GM08714 (cell line): ENCODE results near the gene CDKL1.

ENCODE experiments used
- H3K4me3 ChIP-seq: fragments of 200-500 bp; sonication (Bioruptor generic); 2 replicates; pipeline ENCODE4 v1.5.1; 2014; ENCODE audit warnings: mild to moderate bottlenecking, low read length, inconsistent platforms
- ZNF274 ChIP-seq: IDR thresholded peaks from 2 replicates; pipeline ENCODE4 v1.6.1; 2012; ENCODE audit warnings: mild to moderate bottlenecking, low read depth, low read length

CDKL1 gene

DNA sequence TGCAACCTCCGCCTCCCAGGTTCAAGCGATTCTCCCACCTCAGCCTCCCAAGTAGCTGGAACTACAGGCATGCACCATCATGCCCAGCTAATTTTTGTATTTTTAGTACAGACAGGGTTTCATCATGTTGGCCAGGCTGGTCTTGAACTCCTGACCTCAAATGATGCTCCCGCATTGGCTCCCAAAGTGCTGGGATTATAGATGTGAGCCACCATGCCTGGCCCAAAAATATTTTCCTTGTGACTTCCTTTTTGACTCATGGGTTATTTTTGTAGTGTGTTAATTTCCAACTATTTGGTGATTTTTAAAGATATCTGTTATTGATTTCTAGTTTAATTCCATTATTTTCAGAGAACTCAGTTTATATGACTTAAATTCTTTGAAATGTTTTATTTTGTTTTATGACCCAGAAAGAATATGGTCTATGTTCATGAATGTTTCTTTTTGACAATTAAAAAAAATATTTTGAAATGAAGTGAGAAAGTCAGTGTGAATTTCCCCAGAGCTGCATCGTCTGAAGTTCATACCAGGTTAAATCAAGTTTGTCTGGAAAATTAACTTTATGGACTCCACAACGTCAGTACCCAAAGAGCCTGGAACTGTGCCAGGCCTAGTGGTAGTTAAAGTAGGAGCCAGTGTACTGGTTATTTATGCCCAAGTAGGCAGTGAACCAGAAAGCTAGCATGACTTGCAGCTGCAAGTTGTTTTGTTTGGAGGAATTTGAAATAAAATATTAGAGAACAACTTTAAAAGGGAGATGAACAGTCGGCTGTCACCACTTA lies 2.8 kb upstream of the CDKL1 start:
- no peak for TF ChIP-seq ZNF274

DNA sequence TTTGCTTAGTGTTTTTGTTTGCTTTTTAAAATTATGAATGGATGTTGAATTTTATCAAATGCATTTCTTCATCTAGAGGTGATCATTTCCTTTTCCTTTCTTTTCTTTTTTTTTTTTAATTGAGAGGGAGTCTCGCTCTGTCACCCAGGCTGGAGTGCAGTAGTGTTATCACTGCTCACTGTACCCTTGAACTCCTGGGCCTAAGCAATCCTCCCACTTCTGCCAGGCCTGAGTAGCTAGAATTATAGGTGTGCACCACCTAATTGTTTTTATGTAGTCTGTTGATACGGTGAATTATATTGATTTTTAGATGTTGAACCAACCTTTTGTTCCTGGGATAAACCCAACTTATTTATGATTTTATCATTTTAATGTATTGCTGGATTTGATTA lies 1.5 kb upstream of the CDKL1 start:
- no peak overlapping the region for H3K4me3 ChIP-seq

More for the DNA sequence above, 2.8 kb upstream of the CDKL1 start:
- no peak overlapping the region for H3K4me3 ChIP-seq

GRCh38 chr14:50397390-50398188 lies 908 bp upstream of the CDKL1 start:
- peak overlapping the region; percentile 75; the same call in 1 of the 2 replicates for H3K4me3 ChIP-seq
- TF ChIP-seq ZNF274 = no peak

More for the DNA sequence above, 1.5 kb upstream of the CDKL1 start:
- TF ChIP-seq ZNF274 = no peak

DNA sequence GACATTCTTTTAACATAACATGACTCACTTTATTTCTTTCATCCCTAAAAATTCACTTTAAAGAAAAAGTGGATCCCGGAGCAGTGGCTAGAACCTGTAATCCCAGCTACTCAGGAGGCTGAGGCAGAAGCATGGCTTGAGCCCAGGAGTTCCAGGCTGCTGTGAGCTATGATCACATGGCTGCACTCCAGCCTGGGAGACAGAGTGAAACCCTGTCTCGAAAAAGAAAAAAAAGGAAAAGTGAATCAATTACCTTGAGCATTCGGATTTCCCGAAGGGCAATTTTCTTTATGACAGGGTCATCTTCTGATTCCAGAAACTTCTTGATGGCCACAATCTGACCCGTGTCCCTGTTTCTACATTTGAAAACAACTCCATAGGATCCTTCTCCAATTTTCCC lies 1.2 kb downstream of the CDKL1 start:
- peak overlapping the region; percentile 75; the same call in 1 of the 2 replicates for H3K4me3 ChIP-seq
- no peak for TF ChIP-seq ZNF274

GRCh38 chr14:50394713-50395112 lies 2.0 kb downstream of the CDKL1 start:
- no peak for TF ChIP-seq ZNF274
- no peak overlapping the region for H3K4me3 ChIP-seq

DNA sequence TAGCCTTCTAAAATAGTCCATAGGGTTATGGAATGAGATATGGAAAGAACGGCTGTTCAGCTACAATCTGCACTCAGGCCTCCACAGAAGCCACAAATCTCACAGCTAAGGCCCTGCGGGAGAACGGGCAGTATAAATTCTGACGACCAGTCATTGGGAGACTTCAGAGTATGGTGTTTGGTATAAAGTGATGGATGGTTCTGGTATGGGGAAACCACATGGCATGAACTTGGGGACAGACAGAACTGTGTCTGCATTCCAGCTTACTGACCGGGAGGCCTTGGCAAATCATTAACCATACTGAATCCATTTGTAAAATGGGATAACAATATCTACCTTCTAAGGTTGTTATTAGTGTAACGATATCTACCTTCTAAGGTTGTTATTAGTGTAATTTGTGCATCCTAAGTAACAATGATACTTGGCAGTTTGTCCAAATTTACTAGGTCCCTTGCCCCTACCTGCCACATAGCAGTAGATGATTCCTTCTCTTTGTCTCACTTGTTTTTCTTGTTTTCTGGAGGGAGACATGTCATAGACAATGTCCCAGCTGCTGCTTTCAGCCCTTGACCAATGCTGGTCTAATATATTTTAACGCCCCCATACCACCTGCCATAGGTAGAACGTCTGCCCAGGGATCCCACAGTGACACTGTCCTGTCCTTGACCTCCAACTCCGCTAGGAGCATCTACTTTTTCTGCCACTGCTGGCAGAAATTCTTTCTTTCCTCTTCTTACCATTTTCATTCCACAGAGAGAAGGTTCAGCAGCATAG lies 6.8 kb downstream of the CDKL1 start:
- H3K4me3 ChIP-seq = no peak overlapping the region

DNA sequence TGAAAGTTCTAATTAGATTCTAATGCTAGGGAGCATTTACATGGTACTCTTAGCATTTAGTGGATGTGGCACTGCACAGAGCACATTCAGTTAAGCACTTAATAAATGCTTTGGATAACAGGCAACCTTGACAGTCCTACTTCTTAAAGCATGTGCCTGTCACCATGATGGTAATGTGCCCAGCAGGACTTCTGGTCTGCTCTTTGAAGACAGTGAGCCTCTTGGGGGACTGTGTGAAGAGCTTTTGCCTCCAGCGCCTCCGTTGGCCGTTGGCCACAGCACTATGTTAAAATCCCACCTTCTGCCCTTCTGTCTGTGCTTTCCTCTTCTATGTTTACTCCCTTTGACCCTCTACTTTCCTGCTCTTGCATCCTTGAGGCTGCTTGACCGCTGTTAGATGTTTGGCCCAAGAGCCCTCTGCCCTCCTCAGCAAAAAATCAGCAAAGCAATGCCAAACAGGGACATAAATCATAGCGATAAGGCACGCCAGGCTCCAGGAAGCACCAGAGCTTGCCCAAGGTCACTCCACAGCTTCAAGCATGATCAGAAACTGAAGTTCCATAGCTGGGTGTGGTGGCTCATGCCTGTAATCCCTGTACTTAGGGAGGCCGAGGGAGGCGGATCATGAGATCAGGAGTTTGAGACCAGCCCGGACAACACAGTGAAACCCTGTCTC lies 8.3 kb downstream of the CDKL1 start:
- TF ChIP-seq ZNF274 = no peak
- H3K4me3 ChIP-seq = no peak overlapping the region

More for the DNA sequence above, 6.8 kb downstream of the CDKL1 start:
- no peak for TF ChIP-seq ZNF274

- no peak overlapping the region for H3K4me3 ChIP-seq
- TF ChIP-seq ZNF274 = no peak
Observed at GRCh38 chr14:50387548-50387947, 9.1 kb downstream of the CDKL1 start.

DNA sequence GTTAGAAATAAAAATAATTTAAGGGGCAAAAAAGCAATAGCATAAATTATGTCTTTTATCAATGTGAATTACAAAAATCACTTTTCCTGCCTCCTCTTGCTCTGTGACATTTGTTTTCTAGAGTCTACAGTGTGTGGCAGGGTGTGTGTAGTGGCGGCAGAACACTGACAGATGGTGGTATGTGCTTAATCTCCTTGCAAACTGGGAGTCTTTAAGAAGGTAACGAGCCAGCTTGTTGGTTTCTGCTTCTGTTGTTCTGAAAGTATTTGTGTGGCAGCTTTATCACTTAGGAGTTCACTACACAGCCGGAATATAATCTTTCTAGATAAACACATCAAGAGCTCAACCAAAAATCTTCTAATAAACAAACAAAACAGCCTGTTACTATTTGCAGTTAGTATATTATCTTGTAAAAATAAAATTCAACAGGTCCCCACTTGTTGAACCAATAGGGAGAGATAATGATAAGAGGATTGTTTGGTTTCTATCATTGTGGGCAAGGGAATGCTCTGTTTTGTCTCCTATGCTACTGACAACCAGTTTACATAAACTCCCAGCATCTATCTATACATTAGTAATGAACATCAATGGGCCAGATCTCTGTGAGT lies 13.0 kb downstream of the CDKL1 start:
- no peak for TF ChIP-seq ZNF274
- no peak overlapping the region for H3K4me3 ChIP-seq

- TF ChIP-seq ZNF274 = no peak
- H3K4me3 ChIP-seq = no peak overlapping the region
Observed at GRCh38 chr14:50381823-50382287, 14.8 kb downstream of the CDKL1 start.

- TF ChIP-seq ZNF274 = no peak
Observed at GRCh38 chr14:50381008-50381407, 15.7 kb downstream of the CDKL1 start.

GRCh38 chr14:50380455-50380854 lies 16.2 kb downstream of the CDKL1 start:
- H3K4me3 ChIP-seq = no peak overlapping the region
- no peak for TF ChIP-seq ZNF274

More at GRCh38 chr14:50381008-50381407, 15.7 kb downstream of the CDKL1 start:
- no peak overlapping the region for H3K4me3 ChIP-seq

DNA sequence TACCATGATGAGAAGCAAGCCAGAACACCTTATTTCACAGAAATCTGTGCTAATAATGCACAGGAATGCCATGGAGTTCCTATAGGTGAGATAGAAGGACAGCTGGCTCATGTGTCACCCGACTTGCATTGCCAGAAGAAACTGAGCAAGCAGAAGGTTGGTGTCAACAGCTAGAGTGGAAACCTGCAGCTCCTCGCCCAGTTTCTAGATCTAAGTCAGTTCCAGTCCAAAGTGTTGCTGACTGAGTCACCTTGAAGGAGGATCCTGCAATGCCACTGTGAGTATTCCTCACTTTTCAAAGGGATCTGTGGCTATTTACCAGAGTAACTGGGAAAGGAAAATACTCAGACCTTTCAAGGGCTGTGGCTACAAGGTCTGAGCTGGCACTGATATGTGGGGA lies 17.1 kb downstream of the CDKL1 start:
- H3K4me3 ChIP-seq = no peak overlapping the region
- no peak for TF ChIP-seq ZNF274
